CD4-positive, alpha-beta T cell (primary cell): Measurements from ENCODE around the gene SEMA5A. TPM values are rescaled to one million over a fixed set of nuclear protein-coding genes. Genes with fewer than 3 reads are reported as not detected.

Source experiments
- ATAC-seq: fragments of 200-7000 bp; cut with Tn5 transposase; one replicate; pipeline ENCODE4 v1.10.0; 2022; ENCODE audit warnings: mild to moderate bottlenecking; ENCODE audit not compliant: poor library complexity
- CTCF ChIA-PET: fragments of 350-600 bp; sonication (Branson Sonifier 250); formaldehyde crosslinking; loops from one replicate; lab custom pipeline; 2021; ENCODE audit warnings: antibody characterized with exemption, inconsistent platforms; lab: Charles Lee
- POLR2A ChIA-PET: fragments of 350-600 bp; sonication (Branson Sonifier 250); formaldehyde crosslinking; loops from one replicate; lab custom pipeline; 2021; ENCODE audit warnings: antibody characterized with exemption, inconsistent platforms; lab: Charles Lee
- DNase-seq, 14 experiments: peaks; one replicate each; pipeline ENCODE4 v3.0.0-alpha.2; 2013 to 2020; ENCODE audit warnings: mixed read lengths in 2 of 14
- H3K27ac ChIP-seq, 2 donors: one replicate each; pipeline versions ENCODE4 v1.5.1 to v1.7.0; 2013; ENCODE audit warnings: low read length in 2 of 2, low read depth in 1 of 2, mild to moderate bottlenecking in 1 of 2
- H3K27me3 ChIP-seq, 2 experiments: 1 replicate in 1 of 2; 2 replicates in 1 of 2; pipeline versions ENCODE4 v1.6.1 to v1.7.0; 2013; ENCODE audit warnings: low read length in 2 of 2, control low read depth in 1 of 2, mild to moderate bottlenecking in 1 of 2, moderate library complexity in 1 of 2; ENCODE audit not compliant: insufficient read depth in 2 of 2, control insufficient read depth in 1 of 2
- H3K36me3 ChIP-seq: one replicate; pipeline ENCODE4 v1.6.1; 2013; ENCODE audit warnings: low read length, control low read depth; ENCODE audit not compliant: insufficient read depth
- H3K4me1 ChIP-seq: one replicate; pipeline ENCODE4 v1.6.1; 2013; ENCODE audit warnings: low read length, control low read depth; ENCODE audit not compliant: insufficient read depth
- H3K4me3 ChIP-seq: one replicate; pipeline ENCODE4 v1.5.1; 2013; ENCODE audit warnings: mild to moderate bottlenecking, low read length, moderate library complexity
- H3K9me3 ChIP-seq, 2 experiments: 1 replicate in 1 of 2; 2 replicates in 1 of 2; pipeline versions ENCODE4 v1.6.1 to v1.7.0; 2013; ENCODE audit warnings: low read length in 2 of 2, mild to moderate bottlenecking in 2 of 2, control low read depth in 1 of 2, moderate library complexity in 1 of 2; ENCODE audit not compliant: control insufficient read depth in 1 of 2, insufficient read depth in 1 of 2
- H3K27ac Mint-ChIP-seq: one replicate; pipeline ENCODE4 v1.8.0; 2020; ENCODE audit warnings: mixed read lengths
- H3K27me3 Mint-ChIP-seq: one replicate; pipeline ENCODE4 v1.8.0; 2021; ENCODE audit warnings: mixed read lengths
- H3K36me3 Mint-ChIP-seq: one replicate; pipeline ENCODE4 v1.8.0; 2021; ENCODE audit warnings: low read depth, mixed read lengths
- H3K4me1 Mint-ChIP-seq: one replicate; pipeline ENCODE4 v1.8.0; 2021; ENCODE audit warnings: low read depth, mixed read lengths
- H3K4me3 Mint-ChIP-seq: one replicate; pipeline ENCODE4 v1.8.0; 2020; ENCODE audit warnings: mild to moderate bottlenecking, mixed read lengths
- H3K9me3 Mint-ChIP-seq: one replicate; pipeline ENCODE4 v1.8.0; 2020; ENCODE audit warnings: mixed read lengths
- CTCF ChIP-seq: fragments of 200-600 bp; IDR thresholded peaks from one replicate; pipeline ENCODE4 v1.8.0; 2022; ENCODE audit warnings: antibody characterized with exemption, mild to moderate bottlenecking
- intact Hi-C, 2 experiments: fragments of 100-400 bp; cut with DNase I in 1 of 2; cut with micrococcal nuclease in 1 of 2; formaldehyde crosslinking; loops; one replicate each; pipeline versions ENCODE4 v1.15.1 to v1.9.0; 2023 to 2025; cut with DNase I, micrococcal nuclease
- total RNA-seq, 174 experiments: library from RNA in 2 of 174; stranded (reverse) in 2 of 174; gene quantifications; one replicate each; pipeline ENCODE4 v1.2.3 and lab custom pipeline; 2021 to 2026

Gene SEMA5A
- total RNA-seq, 2 experiments from 2014 or later, result 2.0 to 2.9 TPM

- Mint-ChIP-seq H3K27ac (no peak overlapping the region), H3K4me1 (no peaks in the 10 kb centered on the region), H3K36me3 (no peaks in the 10 kb centered on the region), H3K9me3 (peaks cover 7% of the 10 kb centered on the region), H3K4me3 (no peak overlapping the region), H3K27me3 (peaks cover 13% of the 10 kb centered on the region)
- no peak for TF ChIP-seq CTCF
- DNase-seq, result no peak
- POLR2A ChIA-PET, result no interaction called here
- no peak for ATAC-seq
- peaks cover 0 to 17% of the 10 kb centered on the region in 2 experiments for H3K9me3 ChIP-seq
- no peaks in the 10 kb centered on the region for H3K36me3 ChIP-seq
- H3K27ac ChIP-seq, result no peak overlapping the region
- intact Hi-C loops, result no loop called here
- H3K4me3 ChIP-seq, result no peak overlapping the region
- peaks cover 2 to 12% of the 10 kb centered on the region in 2 experiments for H3K27me3 ChIP-seq
- CTCF ChIA-PET, result no interaction called here
- no peaks in the 10 kb centered on the region for H3K4me1 ChIP-seq
Observed at GRCh38 chr5:9551567-9552537, 6.0 kb upstream of the SEMA5A start.

- peaks cover 3 to 24% of the 10 kb centered on the region in 2 experiments for H3K27me3 ChIP-seq
- Mint-ChIP-seq H3K27me3 (peaks cover 19% of the 10 kb centered on the region), H3K27ac (no peak overlapping the region), H3K4me1 (peaks cover 5% of the 10 kb centered on the region), H3K4me3 (no peak overlapping the region), H3K36me3 (no peaks in the 10 kb centered on the region), H3K9me3 (peaks cover 7% of the 10 kb centered on the region)
- H3K9me3 ChIP-seq, result peaks cover 0 to 25% of the 10 kb centered on the region in 2 experiments
- no peak overlapping the region for H3K4me3 ChIP-seq
- no peak for DNase-seq
- H3K4me1 ChIP-seq, result peaks cover 5% of the 10 kb centered on the region
- H3K27ac ChIP-seq, result no peak overlapping the region
- POLR2A ChIA-PET, result no interaction called here
- CTCF ChIA-PET, result no interaction called here
- no peak for ATAC-seq
- H3K36me3 ChIP-seq, result no peaks in the 10 kb centered on the region
- intact Hi-C loops, result no loop called here
- no peak for TF ChIP-seq CTCF
Observed at GRCh38 chr5:9549941-9550340, 4.1 kb upstream of the SEMA5A start.

GRCh38 chr5:9547122-9547947, 1.5 kb upstream of the SEMA5A start:
- ATAC-seq, result no peak
- no peak overlapping the region for H3K4me3 Mint-ChIP-seq

More at GRCh38 chr5:9547122-9547947, 1.5 kb upstream of the SEMA5A start:
- POLR2A ChIA-PET, result no interaction called here
- H3K27ac ChIP-seq, result no peak overlapping the region
- Mint-ChIP-seq H3K36me3 (no peaks in the 10 kb centered on the region), H3K27me3 (peaks cover 37% of the 10 kb centered on the region), H3K9me3 (peaks cover 7% of the 10 kb centered on the region), H3K4me1 (peaks cover 5% of the 10 kb centered on the region), H3K27ac (no peak overlapping the region)
- peaks cover 12% of the 10 kb centered on the region for H3K4me1 ChIP-seq
- CTCF ChIA-PET, result no interaction called here
- no peak overlapping the region for H3K4me3 ChIP-seq
- intact Hi-C loops, result no loop called here
- TF ChIP-seq CTCF, result no peak
- H3K27me3 ChIP-seq, result peaks cover 14 to 46% of the 10 kb centered on the region in 2 experiments
- H3K9me3 ChIP-seq, result peaks cover 0 to 26% of the 10 kb centered on the region in 2 experiments
- no peaks in the 10 kb centered on the region for H3K36me3 ChIP-seq
- DNase-seq, result no peak
